GM21619 (cell line): ENCODE data around the gene MKRN1.
"Not testable (repeated sequence)": the region's sequence is repeated elsewhere in the genome, so short reads cannot be mapped to it uniquely, and the experiment has no call there.

Experiments
- ATAC-seq: cut with Tn5 transposase; IDR thresholded peaks from one replicate; pipeline ENCODE4 v1.9.1; 2021; ENCODE audit not compliant: unreplicated experiment

Gene MKRN1

GRCh38 chr7:140485500-140486265 lies 6.4 kb upstream of the MKRN1 start:
- ATAC-seq: no peak

DNA sequence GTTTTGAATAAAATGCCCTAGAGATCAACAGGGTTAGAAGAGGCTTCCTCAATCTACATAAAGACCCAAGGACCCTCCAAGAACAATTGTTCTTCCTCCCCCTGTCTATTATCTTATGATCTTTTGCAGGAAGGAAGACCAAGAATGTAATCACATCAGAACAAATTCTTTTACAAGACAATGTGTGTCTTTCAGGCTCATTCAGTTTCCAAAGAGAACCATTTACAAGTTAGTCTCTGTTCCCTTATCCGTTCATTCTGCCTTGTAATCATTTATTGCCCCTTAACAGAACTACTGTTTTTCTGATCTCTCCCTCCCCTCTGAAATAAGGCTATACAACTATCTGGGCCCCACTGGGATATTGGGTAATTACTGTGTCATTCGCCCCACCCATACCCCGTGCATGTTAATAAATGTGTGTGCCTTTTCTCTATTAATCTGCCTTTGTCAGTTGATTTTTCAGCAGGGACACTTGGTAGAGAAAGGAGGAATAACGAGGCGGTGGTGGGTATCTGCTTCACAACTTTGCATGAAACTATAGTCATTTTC lies 5.7 kb upstream of the MKRN1 start:
- ATAC-seq: no peak

GRCh38 chr7:140484479-140484878 lies 5.2 kb upstream of the MKRN1 start:
- ATAC-seq: no peak

- ATAC-seq: no peak
Observed at GRCh38 chr7:140479739-140480084, 407 bp upstream of the MKRN1 start.

GRCh38 chr7:140478246-140479061 lies 851 bp downstream of the MKRN1 start:
- ATAC-seq: peak; percentile 18

DNA sequence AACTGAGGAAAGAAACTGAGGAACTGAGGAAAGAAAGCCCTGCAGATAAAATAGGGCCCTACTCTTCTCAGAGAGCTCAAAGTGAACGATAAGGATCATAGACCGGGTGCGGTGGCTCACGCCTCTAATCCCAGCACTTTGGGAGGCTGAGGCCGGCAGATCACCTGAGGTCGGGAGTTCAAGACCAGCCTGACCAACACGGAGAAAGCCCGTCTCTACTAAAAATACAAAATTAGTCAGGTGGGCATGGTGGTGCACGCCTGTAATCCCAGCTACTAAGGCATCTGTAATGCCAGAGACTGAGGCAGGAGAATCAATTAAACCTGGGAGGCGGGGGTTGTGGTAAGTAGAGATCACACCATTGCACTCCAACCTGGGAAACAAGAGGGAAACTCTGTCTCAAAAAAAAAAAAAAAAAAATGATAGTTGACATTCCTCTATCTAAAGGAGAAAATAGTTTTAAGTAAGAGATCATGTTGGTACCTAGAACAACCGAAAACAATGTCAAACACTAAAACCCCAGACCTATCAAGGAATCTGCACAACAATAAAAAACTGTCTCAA lies 2.5 kb downstream of the MKRN1 start:
- ATAC-seq: no peak

DNA sequence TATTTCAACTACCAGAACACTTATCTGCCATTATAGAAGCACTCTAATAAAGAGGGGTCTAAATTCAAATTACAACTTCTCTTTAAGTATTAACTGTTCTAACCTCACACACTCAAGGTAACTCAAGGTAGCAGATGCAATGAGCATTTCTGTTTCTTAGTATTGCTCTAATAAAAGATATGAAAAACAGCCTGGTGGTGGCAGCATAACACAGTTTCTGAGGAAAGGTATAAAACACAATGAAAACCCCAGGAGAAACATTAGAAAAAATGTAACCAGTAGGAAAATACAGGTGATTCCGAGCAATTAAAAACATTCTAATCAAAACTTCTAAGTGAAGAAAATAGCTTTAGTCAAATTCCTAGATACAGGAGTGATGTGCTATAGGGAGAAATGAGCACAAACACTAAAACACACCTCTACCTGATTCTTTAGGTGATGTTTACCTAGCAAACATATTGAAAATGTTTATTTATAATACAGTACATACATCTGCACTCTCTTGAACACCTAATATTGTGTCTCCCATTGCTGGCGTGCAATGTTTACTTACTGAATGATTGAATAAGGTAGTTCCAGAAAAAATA lies 3.5 kb downstream of the MKRN1 start:
- no peak for ATAC-seq

GRCh38 chr7:140463111-140463510 lies 16.2 kb downstream of the MKRN1 start:
- ATAC-seq: no peak

GRCh38 chr7:140458916-140459315 lies 20.4 kb downstream of the MKRN1 start:
- ATAC-seq: no peak

DNA sequence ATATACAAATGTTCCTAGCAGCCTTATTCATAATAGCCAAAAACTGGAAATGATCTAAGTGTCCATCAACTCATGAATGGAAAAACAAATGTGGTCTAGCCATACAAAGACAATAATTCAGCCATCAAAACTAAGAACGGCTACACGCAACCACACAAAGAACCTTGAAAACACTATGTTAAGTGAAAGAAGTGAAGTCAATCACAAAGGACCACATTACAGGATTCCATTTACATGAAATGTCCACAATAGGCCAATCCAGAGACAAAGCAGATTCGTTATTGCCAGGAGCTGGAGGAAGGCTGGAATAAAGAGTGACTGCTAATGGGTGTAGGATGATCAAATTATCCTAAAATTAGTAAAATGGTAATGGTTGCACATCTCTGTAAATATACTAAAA lies 21.1 kb downstream of the MKRN1 start:
- no peak for ATAC-seq

GRCh38 chr7:140456551-140457051 lies 22.7 kb downstream of the MKRN1 start:
- ATAC-seq: no peak

- no peak for ATAC-seq
Observed at GRCh38 chr7:140455743-140456142, 23.6 kb downstream of the MKRN1 start.

DNA sequence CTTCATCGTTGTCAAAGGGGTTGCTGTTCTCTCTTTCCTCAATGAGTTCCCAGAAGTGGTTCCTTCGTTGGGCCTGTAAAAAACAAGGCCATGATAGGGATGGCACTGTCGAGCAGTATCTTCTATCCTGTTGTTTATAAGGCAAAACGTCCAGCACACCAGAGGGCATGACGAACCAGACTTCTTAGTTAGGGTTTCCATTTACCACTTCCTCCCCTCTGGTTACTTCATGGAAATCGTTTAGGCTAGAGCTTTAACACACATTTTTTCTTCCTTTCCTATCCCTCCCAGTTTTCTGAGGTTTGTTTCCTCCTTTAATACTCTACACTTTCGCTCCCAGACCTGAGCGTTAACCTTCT lies 24.7 kb downstream of the MKRN1 start:
- ATAC-seq: no peak

- not testable (repeated sequence) for ATAC-seq
Observed at GRCh38 chr7:140453785-140454656, 25.3 kb downstream of the MKRN1 start.

DNA sequence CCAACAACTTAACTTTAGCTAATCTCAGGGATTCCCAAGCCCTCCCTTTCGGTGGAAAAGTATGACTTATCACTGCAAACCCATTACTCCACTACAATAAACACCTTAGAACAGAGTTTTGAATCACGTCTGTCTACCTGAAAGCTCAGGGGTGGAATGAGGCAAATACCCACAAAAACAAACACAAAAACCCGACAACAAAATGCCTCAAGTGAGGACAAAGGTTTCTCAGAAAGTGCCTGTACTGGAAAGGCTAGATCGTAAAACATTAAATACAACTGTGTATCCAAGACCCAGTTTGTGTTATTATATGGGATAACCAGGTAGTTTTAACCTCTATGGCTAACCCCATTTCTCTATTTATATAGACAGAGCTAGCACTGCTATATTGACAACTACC lies 26.0 kb downstream of the MKRN1 start:
- no peak for ATAC-seq

DNA sequence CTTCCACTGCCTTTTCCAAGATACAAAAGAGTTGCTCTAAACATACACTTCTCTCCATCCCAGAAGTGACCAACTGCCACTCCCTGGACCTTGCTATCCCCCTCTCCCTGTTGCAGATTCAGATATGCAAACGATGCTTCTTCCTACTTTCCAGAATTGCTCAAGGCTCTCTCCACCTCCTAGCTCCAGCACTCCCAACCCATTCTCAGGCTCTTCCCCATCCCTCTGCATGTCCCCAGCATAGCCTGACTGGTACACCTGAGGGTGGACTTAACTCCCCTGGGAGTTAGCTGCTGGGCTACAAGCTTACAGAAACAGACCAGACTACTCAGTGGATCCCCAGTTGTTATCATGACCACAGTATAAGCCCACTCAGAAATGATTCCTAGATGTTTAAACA lies 27.6 kb downstream of the MKRN1 start:
- no peak for ATAC-seq

GRCh38 chr7:140448781-140449480 lies 30.4 kb downstream of the MKRN1 start:
- no peak for ATAC-seq

DNA sequence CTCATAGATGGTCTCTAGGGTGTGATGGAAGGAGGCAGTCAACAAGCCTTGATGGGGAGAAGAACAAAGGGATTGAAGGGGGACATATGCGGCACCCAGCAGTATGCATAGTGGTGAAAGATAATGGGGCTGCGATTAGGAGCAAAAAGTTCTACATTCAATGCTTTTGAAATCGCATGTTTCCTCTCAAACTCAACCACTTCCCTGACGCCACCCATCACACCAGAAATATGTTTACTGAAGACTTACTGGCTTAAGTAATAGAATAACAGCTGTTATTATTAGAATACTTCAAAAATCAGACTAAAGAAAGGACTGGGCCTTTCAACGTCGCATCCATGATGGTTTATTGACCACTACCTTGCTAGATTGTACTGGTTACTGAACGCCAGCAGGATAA lies 31.5 kb downstream of the MKRN1 start:
- no peak for ATAC-seq

GRCh38 chr7:140446467-140446866 lies 32.8 kb downstream of the MKRN1 start:
- ATAC-seq: no peak

- ATAC-seq: no peak
Observed at GRCh38 chr7:140441519-140441918, 37.8 kb downstream of the MKRN1 start.
